HG03432 (cell line): ENCODE results near the gene SUPT20HL1.

Source experiments
- ATAC-seq: cut with Tn5 transposase; IDR thresholded peaks from one replicate; pipeline ENCODE4 v1.9.1; 2021; ENCODE audit warnings: mild to moderate bottlenecking, moderate library complexity; ENCODE audit not compliant: unreplicated experiment

SUPT20HL1 gene

GRCh38 chrX:24396236-24396930 is 35.9 kb downstream of the SUPT20HL1 start:
- no peak for ATAC-seq

GRCh38 chrX:24396931-24397279 is 36.5 kb downstream of the SUPT20HL1 start:
- ATAC-seq, result no peak

- no peak for ATAC-seq
These were observed 38.3 kb downstream of the SUPT20HL1 start for GRCh38 chrX:24398766-24399165.

- no peak for ATAC-seq
These were observed 39.1 kb downstream of the SUPT20HL1 start for GRCh38 chrX:24399550-24399949.

- ATAC-seq, result no peak
These were observed 45.5 kb downstream of the SUPT20HL1 start for GRCh38 chrX:24405959-24406358.
